ENCODE data around the gene DNAJC12.

GRCh38 chr10:67780759-67781538 lies 57.0 kb downstream of the DNAJC12 start:
- TF ChIP-seq BHLHE40 (IDR thresholded peaks at IDR 0.05; ENCODE audit: borderline replicate concordance) (no peak), ELF4 (IDR thresholded peaks at IDR 0.05) (no peak), FOXM1 (IDR thresholded peaks at IDR 0.05; ENCODE audit: borderline replicate concordance) (no peak), TARDBP (IDR thresholded peaks at IDR 0.05) (no peak), LEF1 (IDR thresholded peaks at IDR 0.05; ENCODE audit: borderline replicate concordance) (no peak), FOXA1 (IDR thresholded peaks at IDR 0.05) (no peak), CTBP1 (IDR thresholded peaks at IDR 0.05; ENCODE audit: borderline replicate concordance) (no peak), NFRKB (IDR thresholded peaks at IDR 0.05) (no peak), SP1 (IDR thresholded peaks at IDR 0.05) (no peak)

All from HEK293T (cell line).